Neuronal stem cell (in vitro differentiated cells): ENCODE results near the gene HBA1.
A peak's percentile ranks its signal among the peaks of the same experiment; 100 is the strongest.

Experiments used
- DNase-seq: peaks from one replicate; pipeline ENCODE4 v3.0.0-alpha.2; 2013; ENCODE audit warnings: low spot score
- H2AFZ ChIP-seq: one replicate; pipeline ENCODE4 v1.6.1; 2013; ENCODE audit warnings: mild to moderate bottlenecking, low read length, inconsistent platforms
- H2AK5ac ChIP-seq: 2 replicates; pipeline ENCODE4 v1.6.1; 2013; ENCODE audit warnings: low read depth, mild to moderate bottlenecking, inconsistent platforms, low read length, moderate library complexity, mixed read lengths
- H2BK120ac ChIP-seq: 2 replicates; pipeline ENCODE4 v1.6.1; 2013; ENCODE audit warnings: low read depth, mild to moderate bottlenecking, inconsistent platforms, low read length, moderate library complexity, mixed read lengths
- H2BK12ac ChIP-seq: one replicate; pipeline ENCODE4 v1.6.1; 2013; ENCODE audit warnings: low read length, inconsistent platforms
- H2BK15ac ChIP-seq: 2 replicates; pipeline ENCODE4 v1.6.1; 2013; ENCODE audit warnings: mild to moderate bottlenecking, low read length, inconsistent platforms, mixed read lengths
- H2BK5ac ChIP-seq: one replicate; pipeline ENCODE4 v1.6.1; 2013; ENCODE audit warnings: inconsistent platforms, mild to moderate bottlenecking, low read length, moderate library complexity
- H3K14ac ChIP-seq: one replicate; pipeline ENCODE4 v1.6.1; 2013; ENCODE audit warnings: low read length, inconsistent platforms
- H3K18ac ChIP-seq: 2 replicates; pipeline ENCODE4 v1.6.1; 2013; ENCODE audit warnings: low read length, inconsistent platforms
- H3K23ac ChIP-seq: 2 replicates; pipeline ENCODE4 v1.6.1; 2013; ENCODE audit warnings: low read depth, mild to moderate bottlenecking, mixed read lengths, low read length, inconsistent platforms; ENCODE audit not compliant: poor library complexity
- H3K27ac ChIP-seq: replicated peaks from 3 replicates; pipeline ENCODE4 v1.5.1; 2013; ENCODE audit warnings: low read length, inconsistent platforms
- H3K27me3 ChIP-seq, 3 experiments: 2 replicates each; pipeline ENCODE4 v1.6.1; 2013; ENCODE audit warnings: low read length in 3 of 3, mild to moderate bottlenecking in 2 of 3, inconsistent platforms in 1 of 3, low read depth in 1 of 3, mixed read lengths in 1 of 3, moderate library complexity in 1 of 3; ENCODE audit not compliant: control insufficient read depth in 3 of 3, insufficient read depth in 3 of 3
- H3K36me3 ChIP-seq, 2 donors: replicated peaks in 1 of 2; 2 replicates each; pipeline ENCODE4 v1.6.1; 2013; ENCODE audit warnings: low read length in 2 of 2; ENCODE audit not compliant: control insufficient read depth in 2 of 2, insufficient read depth in 2 of 2
- H3K4ac ChIP-seq: 2 replicates; pipeline ENCODE4 v1.6.1; 2013; ENCODE audit warnings: inconsistent platforms, mild to moderate bottlenecking, low read length, moderate library complexity
- H3K4me1 ChIP-seq, 2 donors: 1 replicate in 1 of 2; 2 replicates in 1 of 2; pipeline ENCODE4 v1.6.1; 2013; ENCODE audit warnings: low read length in 2 of 2, low read depth in 1 of 2; ENCODE audit not compliant: control insufficient read depth in 2 of 2, insufficient read depth in 1 of 2
- H3K4me2 ChIP-seq: one replicate; pipeline ENCODE4 v1.6.1; 2013; ENCODE audit warnings: mild to moderate bottlenecking, low read length, inconsistent platforms; ENCODE audit not compliant: insufficient read depth, poor library complexity, severe bottlenecking
- H3K4me3 ChIP-seq, 2 donors: 2 replicates each; pipeline ENCODE4 v1.5.1; 2013; ENCODE audit warnings: low read length in 2 of 2, mild to moderate bottlenecking in 2 of 2, inconsistent platforms in 1 of 2, moderate library complexity in 1 of 2
- H3K79me1 ChIP-seq: one replicate; pipeline ENCODE4 v1.6.1; 2013; ENCODE audit warnings: low read depth, mild to moderate bottlenecking, inconsistent platforms, low read length, moderate library complexity
- H3K9ac ChIP-seq: one replicate; pipeline ENCODE4 v1.6.1; 2013; ENCODE audit warnings: mild to moderate bottlenecking, low read depth, low read length, inconsistent platforms; ENCODE audit not compliant: poor library complexity
- H3K9me3 ChIP-seq, 2 donors: replicated peaks in 1 of 2; 2 replicates each; pipeline versions ENCODE3 to v1.6.1; 2013; ENCODE audit warnings: low read length in 2 of 2, mild to moderate bottlenecking in 2 of 2, inconsistent platforms in 1 of 2, low read depth in 1 of 2, mixed read lengths in 1 of 2, moderate library complexity in 1 of 2; ENCODE audit not compliant: control insufficient read depth in 2 of 2, insufficient read depth in 1 of 2
- H4K8ac ChIP-seq: one replicate; pipeline ENCODE4 v1.6.1; 2013; ENCODE audit warnings: low read depth, mild to moderate bottlenecking, inconsistent platforms, low read length, moderate library complexity
- H4K91ac ChIP-seq: one replicate; pipeline ENCODE4 v1.6.1; 2013; ENCODE audit warnings: low read length, low read depth, mild to moderate bottlenecking, inconsistent platforms; ENCODE audit not compliant: poor library complexity
- WGBS, 2 donors: extraction: QIAGEN DNeasy Blood & Tissue Kit; methylation state at CpG; one replicate each; pipeline ENCODE4 v1.1.7; 2013; ENCODE audit warnings: missing lambda C conversion rate in 2 of 2, mixed read lengths in 1 of 2; ENCODE audit not compliant: insufficient read length in 2 of 2, insufficient replicate concordance in 1 of 2; ENCODE audit errors: extremely low coverage in 2 of 2; 5-methylcytosine and 5-hydroxymethylcytosine counted together

The HBA1 gene

GRCh38 chr16:143047-143446, 33.4 kb upstream of the HBA1 start:
- H3K9ac ChIP-seq: no peak overlapping the region
- H2BK120ac ChIP-seq: no peak overlapping the region
- no peak overlapping the region for H3K4me2 ChIP-seq
- H3K4me3 ChIP-seq: no peak overlapping the region
- H2BK15ac ChIP-seq: peak overlapping the region; percentile 21
- no peaks in the 10 kb centered on the region for H3K79me1 ChIP-seq
- H4K8ac ChIP-seq: no peak overlapping the region
- no peak overlapping the region for H3K4ac ChIP-seq
- peak overlapping the region; percentile 66 for H2BK5ac ChIP-seq
- no peak overlapping the region for H3K23ac ChIP-seq
- H2AFZ ChIP-seq: peak overlapping the region; percentile 75
- no peak overlapping the region for H3K27ac ChIP-seq
- H4K91ac ChIP-seq: no peak overlapping the region
- H2BK12ac ChIP-seq: no peak overlapping the region
- peaks cover 0 to 6% (median 0%) of the 10 kb centered on the region in 3 experiments for H3K27me3 ChIP-seq
- no peak overlapping the region for H3K18ac ChIP-seq
- H2AK5ac ChIP-seq: no peak overlapping the region
- WGBS, 2 donors: no CpG with 5 or more reads among the region's 6 CpGs
- no peaks in the 10 kb centered on the region for H3K36me3 ChIP-seq
- no peak overlapping the region for H3K14ac ChIP-seq
- no peak for DNase-seq
- no peaks in the 10 kb centered on the region for H3K9me3 ChIP-seq
- peaks cover 0 to 7% of the 10 kb centered on the region in 2 donors for H3K4me1 ChIP-seq

GRCh38 chr16:143456-143855, 33.0 kb upstream of the HBA1 start:
- Histone ChIP-seq H3K36me3 (no peaks in the 10 kb centered on the region), H3K27me3 (peaks cover 0 to 9% (median 0%) of the 10 kb centered on the region in 3 experiments), H2AK5ac (peak overlapping the region; percentile 81), H3K4me2 (no peak overlapping the region), H3K9ac (no peak overlapping the region), H3K4me1 (peaks cover 0 to 7% of the 10 kb centered on the region in 2 donors), H3K4me3 (no peak overlapping the region), H3K14ac (no peak overlapping the region), H2BK5ac (peak overlapping the region; percentile 66), H3K23ac (no peak overlapping the region), H2BK15ac (peak overlapping the region; percentile 21), H3K18ac (no peak overlapping the region), H3K9me3 (no peaks in the 10 kb centered on the region), H3K27ac (no peak overlapping the region), H2BK12ac (peak overlapping the region; percentile 25), H4K8ac (no peak overlapping the region), H4K91ac (no peak overlapping the region), H2AFZ (peak overlapping the region; percentile 75), H3K4ac (no peak overlapping the region), H3K79me1 (no peaks in the 10 kb centered on the region), H2BK120ac (no peak overlapping the region)
- DNase-seq: no peak
- WGBS, 2 donors: no CpG with 5 or more reads among the region's 6 CpGs

GRCh38 chr16:144797-145252, 31.7 kb upstream of the HBA1 start:
- H3K9ac ChIP-seq: no peak overlapping the region
- H3K18ac ChIP-seq: no peak overlapping the region
- H2AFZ ChIP-seq: no peak overlapping the region
- H3K9me3 ChIP-seq: no peaks in the 10 kb centered on the region
- H3K27me3 ChIP-seq: peaks cover 0 to 20% (median 4%) of the 10 kb centered on the region in 3 experiments
- H2AK5ac ChIP-seq: no peak overlapping the region
- H4K91ac ChIP-seq: no peak overlapping the region
- no peak overlapping the region for H2BK12ac ChIP-seq
- H3K4me1 ChIP-seq: peaks cover 0 to 7% of the 10 kb centered on the region in 2 donors
- no peak overlapping the region for H3K4me3 ChIP-seq
- no peaks in the 10 kb centered on the region for H3K79me1 ChIP-seq
- no peaks in the 10 kb centered on the region for H3K36me3 ChIP-seq
- H4K8ac ChIP-seq: no peak overlapping the region
- H3K23ac ChIP-seq: no peak overlapping the region
- no peak for DNase-seq
- no peak overlapping the region for H3K27ac ChIP-seq
- no peak overlapping the region for H3K4me2 ChIP-seq
- H3K14ac ChIP-seq: no peak overlapping the region
- H2BK5ac ChIP-seq: no peak overlapping the region
- no peak overlapping the region for H3K4ac ChIP-seq
- no peak overlapping the region for H2BK120ac ChIP-seq
- no peak overlapping the region for H2BK15ac ChIP-seq
- no CpG with 5 or more reads among the region's 14 CpGs for WGBS, 2 donors

- H2BK15ac ChIP-seq: no peak overlapping the region
- H3K27ac ChIP-seq: no peak overlapping the region
- H3K79me1 ChIP-seq: no peaks in the 10 kb centered on the region
Measured at GRCh38 chr16:146646-147045, 29.8 kb upstream of the HBA1 start.

More at GRCh38 chr16:146646-147045, 29.8 kb upstream of the HBA1 start:
- no peaks in the 10 kb centered on the region for H3K9me3 ChIP-seq
- no peak overlapping the region for H2AFZ ChIP-seq
- peaks cover 0 to 7% of the 10 kb centered on the region in 2 donors for H3K4me1 ChIP-seq
- no peak overlapping the region for H3K9ac ChIP-seq
- DNase-seq: no peak
- peaks cover 0 to 32% (median 4%) of the 10 kb centered on the region in 3 experiments for H3K27me3 ChIP-seq
- no peak overlapping the region for H4K8ac ChIP-seq
- no peak overlapping the region for H2BK120ac ChIP-seq
- H3K36me3 ChIP-seq: no peaks in the 10 kb centered on the region
- no peak overlapping the region for H3K18ac ChIP-seq
- H3K14ac ChIP-seq: no peak overlapping the region
- H3K4me2 ChIP-seq: no peak overlapping the region
- H2AK5ac ChIP-seq: no peak overlapping the region
- no peak overlapping the region for H3K23ac ChIP-seq
- no peak overlapping the region for H3K4me3 ChIP-seq
- no peak overlapping the region for H3K4ac ChIP-seq
- H4K91ac ChIP-seq: no peak overlapping the region
- no peak overlapping the region for H2BK5ac ChIP-seq
- no peak overlapping the region for H2BK12ac ChIP-seq
- no CpG with 5 or more reads among the region's 2 CpGs for WGBS, 2 donors
